H9 (cell line): ENCODE measurements around the gene PDGFRB. TPM values are rescaled to one million over a fixed set of nuclear protein-coding genes. Genes with fewer than 3 reads are reported as not detected.

ENCODE experiments used
- DNase-seq: peaks from one replicate; pipeline ENCODE4 v3.0.0-alpha.2; 2017
- H2AFZ ChIP-seq: one replicate; pipeline ENCODE4 v1.6.1; 2013; ENCODE audit warnings: mild to moderate bottlenecking, low read length, control low read depth, moderate library complexity
- H2AK5ac ChIP-seq: 2 replicates; pipeline ENCODE4 v1.6.1; 2013; ENCODE audit warnings: low read length, control low read depth, mixed read lengths; ENCODE audit not compliant: insufficient read length
- H2BK120ac ChIP-seq: one replicate; pipeline ENCODE4 v1.6.1; 2013; ENCODE audit warnings: low read depth, mild to moderate bottlenecking, low read length, control low read depth, inconsistent platforms; ENCODE audit not compliant: poor library complexity, severe bottlenecking
- H2BK12ac ChIP-seq: 2 replicates; pipeline ENCODE4 v1.6.1; 2013; ENCODE audit warnings: low read length, control low read depth, mixed read lengths, low read depth; ENCODE audit not compliant: insufficient read length
- H2BK15ac ChIP-seq: 2 replicates; pipeline ENCODE4 v1.6.1; 2013; ENCODE audit warnings: low read depth, low read length, control low read depth
- H2BK20ac ChIP-seq: one replicate; pipeline ENCODE4 v1.6.1; 2013; ENCODE audit warnings: low read depth, mild to moderate bottlenecking, low read length, control low read depth, inconsistent platforms; ENCODE audit not compliant: poor library complexity, severe bottlenecking
- H2BK5ac ChIP-seq: 2 replicates; pipeline ENCODE4 v1.6.1; 2013; ENCODE audit warnings: low read length, control low read depth, mixed read lengths; ENCODE audit not compliant: insufficient read length
- H3K14ac ChIP-seq: 2 replicates; pipeline ENCODE4 v1.6.1; 2013; ENCODE audit warnings: low read length, control low read depth; ENCODE audit not compliant: insufficient read depth
- H3K18ac ChIP-seq: 2 replicates; pipeline ENCODE4 v1.6.1; 2013; ENCODE audit warnings: low read depth, mild to moderate bottlenecking, mixed read lengths, low read length, control low read depth; ENCODE audit not compliant: insufficient read length
- H3K23ac ChIP-seq: 2 replicates; pipeline ENCODE4 v1.6.1; 2013; ENCODE audit warnings: low read length, control low read depth, mixed read lengths, low read depth; ENCODE audit not compliant: insufficient read length
- H3K23me2 ChIP-seq: 2 replicates; pipeline ENCODE4 v1.6.1; 2013; ENCODE audit warnings: low read depth, mild to moderate bottlenecking, mixed read lengths, low read length, control low read depth; ENCODE audit not compliant: insufficient read length, poor library complexity, severe bottlenecking
- H3K27ac ChIP-seq: 2 replicates; pipeline ENCODE4 v1.5.1; 2013; ENCODE audit warnings: low read length, control low read depth, mixed read lengths, low read depth; ENCODE audit not compliant: insufficient read length
- H3K27me3 ChIP-seq: 2 replicates; pipeline ENCODE4 v1.6.1; 2013; ENCODE audit warnings: low read length, control low read depth, inconsistent platforms; ENCODE audit not compliant: insufficient read depth
- H3K4ac ChIP-seq: 2 replicates; pipeline ENCODE4 v1.6.1; 2013; ENCODE audit warnings: low read depth, mild to moderate bottlenecking, control low read depth, inconsistent platforms, low read length, moderate library complexity
- H3K4me1 ChIP-seq: 2 replicates; pipeline ENCODE4 v1.6.1; 2013; ENCODE audit warnings: low read length, control low read depth, inconsistent platforms; ENCODE audit not compliant: insufficient read depth
- H3K4me2 ChIP-seq: 2 replicates; pipeline ENCODE4 v1.6.1; 2013; ENCODE audit warnings: low read length, control low read depth, mixed read lengths; ENCODE audit not compliant: insufficient read length, insufficient read depth
- H3K56ac ChIP-seq: 2 replicates; pipeline ENCODE4 v1.6.1; 2013; ENCODE audit warnings: low read depth, mild to moderate bottlenecking, mixed read lengths, low read length, control low read depth; ENCODE audit not compliant: insufficient read length
- H3K79me1 ChIP-seq: 2 replicates; pipeline ENCODE4 v1.6.1; 2013; ENCODE audit warnings: low read depth, mild to moderate bottlenecking, moderate library complexity, low read length, control low read depth, inconsistent platforms; ENCODE audit not compliant: insufficient read depth, poor library complexity, severe bottlenecking
- H3K79me2 ChIP-seq: 2 replicates; pipeline ENCODE4 v1.6.1; 2013; ENCODE audit warnings: low read length, control low read depth, inconsistent platforms; ENCODE audit not compliant: insufficient read depth
- H3K9ac ChIP-seq: 2 replicates; pipeline ENCODE4 v1.6.1; 2013; ENCODE audit warnings: low read length, control low read depth, mixed read lengths; ENCODE audit not compliant: insufficient read length; ENCODE audit errors: extremely low read depth
- H3K9me3 ChIP-seq: one replicate; pipeline ENCODE4 v1.6.1; 2013; ENCODE audit warnings: low read depth, low read length, inconsistent platforms; ENCODE audit not compliant: control insufficient read depth
- H3T11ph ChIP-seq: one replicate; pipeline ENCODE4 v1.6.1; 2013; ENCODE audit warnings: mild to moderate bottlenecking, low read length, control low read depth, inconsistent platforms
- H4K20me1 ChIP-seq: one replicate; pipeline ENCODE4 v1.6.1; 2013; ENCODE audit not compliant: control insufficient read depth, insufficient read length, insufficient read depth
- H4K5ac ChIP-seq: 2 replicates; pipeline ENCODE4 v1.6.1; 2013; ENCODE audit warnings: low read depth, mild to moderate bottlenecking, mixed read lengths, low read length, control low read depth; ENCODE audit not compliant: insufficient read length
- H4K8ac ChIP-seq: replicated peaks from 2 replicates; pipeline ENCODE4 v1.6.1; 2013; ENCODE audit warnings: low read length, control low read depth, mixed read lengths, low read depth; ENCODE audit not compliant: insufficient read length
- H4K91ac ChIP-seq: 2 replicates; pipeline ENCODE4 v1.6.1; 2013; ENCODE audit warnings: low read depth, mild to moderate bottlenecking, moderate library complexity, mixed read lengths, low read length, control low read depth; ENCODE audit not compliant: insufficient read length
- H3K27ac Mint-ChIP-seq, 3 experiments: 2 replicates in 2 of 3; 3 replicates in 1 of 3; pipeline ENCODE4 v1.8.0; 2020 to 2021; ENCODE audit warnings: mixed read lengths in 3 of 3, mild to moderate bottlenecking in 1 of 3, moderate library complexity in 1 of 3
- H3K27me3 Mint-ChIP-seq: 2 replicates; pipeline ENCODE4 v1.8.0; 2021; ENCODE audit warnings: low read depth, mild to moderate bottlenecking, moderate library complexity, mixed read lengths
- H3K36me3 Mint-ChIP-seq, 3 experiments: 2 replicates in 2 of 3; 3 replicates in 1 of 3; pipeline ENCODE4 v1.8.0; 2020 to 2021; ENCODE audit warnings: low read depth in 3 of 3, mixed read lengths in 3 of 3; ENCODE audit not compliant: insufficient read depth in 1 of 3
- H3K4me1 Mint-ChIP-seq, 2 experiments: 2 replicates each; pipeline ENCODE4 v1.8.0; 2020; ENCODE audit warnings: mixed read lengths in 2 of 2
- H3K4me3 Mint-ChIP-seq, 2 experiments: 2 replicates in 1 of 2; 3 replicates in 1 of 2; pipeline ENCODE4 v1.8.0; 2020 to 2021; ENCODE audit warnings: mild to moderate bottlenecking in 2 of 2, mixed read lengths in 2 of 2, moderate library complexity in 1 of 2
- H3K9me3 Mint-ChIP-seq, 2 experiments: 2 replicates in 1 of 2; 3 replicates in 1 of 2; pipeline ENCODE4 v1.8.0; 2020; ENCODE audit warnings: mild to moderate bottlenecking in 2 of 2, mixed read lengths in 2 of 2, moderate library complexity in 1 of 2
- CTCF ChIP-seq: fragments of 200-600 bp; sonication (generic); conservative IDR thresholded peaks from 3 replicates; pipeline ENCODE4 v1.8.0; 2021; ENCODE audit warnings: antibody characterized with exemption, mild to moderate bottlenecking
- WGBS: extraction: QIAGEN DNeasy Blood & Tissue Kit; methylation state at CpG from one replicate; pipeline ENCODE4 v1.1.7; 2013; ENCODE audit warnings: missing lambda C conversion rate, low lambda C conversion rate, mixed read lengths; ENCODE audit not compliant: insufficient read length; ENCODE audit errors: extremely low coverage; 5-methylcytosine and 5-hydroxymethylcytosine counted together
- total RNA-seq: library from RNA; stranded (reverse); gene quantifications from 2 replicates; pipeline ENCODE4 v1.2.1, GENCODE V29; 2021

Gene PDGFRB
- total RNA-seq, 1 experiment from 2014 or later = 2.2 TPM

GRCh38 chr5:150106674-150107426, 48.8 kb downstream of the PDGFRB start:
- Histone ChIP-seq H3K9ac (no peak overlapping the region), H3K79me2 (no peaks in the 10 kb centered on the region), H3K4ac (no peak overlapping the region), H2AK5ac (no peak overlapping the region), H3K27ac (no peak overlapping the region), H4K20me1 (no peaks in the 10 kb centered on the region), H3K23me2 (no peaks in the 10 kb centered on the region), H3K23ac (no peak overlapping the region), H2BK20ac (no peak overlapping the region), H4K5ac (no peak overlapping the region), H3K27me3 (no peaks in the 10 kb centered on the region), H2BK12ac (no peak overlapping the region), H4K8ac (no peak overlapping the region), H2BK120ac (no peak overlapping the region), H2BK15ac (no peak overlapping the region), H3K79me1 (no peaks in the 10 kb centered on the region), H3K18ac (no peak overlapping the region), H3K14ac (no peak overlapping the region), H2AFZ (no peak overlapping the region), H3K4me1 (no peaks in the 10 kb centered on the region), H2BK5ac (no peak overlapping the region), H3K9me3 (no peaks in the 10 kb centered on the region), H3T11ph (no peak overlapping the region), H3K4me2 (no peak overlapping the region), H4K91ac (no peak overlapping the region), H3K56ac (no peak overlapping the region)
- H3K27me3 Mint-ChIP-seq = peaks cover 4% of the 10 kb centered on the region; the same call in 1 of the 2 replicates
- WGBS = no CpG with 5 or more reads among the region's 4 CpGs
- H3K4me3 Mint-ChIP-seq = no peak overlapping the region
- H3K9me3 Mint-ChIP-seq = no peaks in the 10 kb centered on the region
- no peaks in the 10 kb centered on the region for H3K36me3 Mint-ChIP-seq
- peak overlapping the region in 1 of 3 experiments; percentile 25; a peak in 1 of 7 replicates for H3K27ac Mint-ChIP-seq
- no peak for DNase-seq
- no peak for TF ChIP-seq CTCF
- H3K4me1 Mint-ChIP-seq = peaks cover 2 to 10% of the 10 kb centered on the region in 2 experiments; a peak in 3 of 4 replicates
